Small intestine (tissue), 7 donors: Measurements from ENCODE around the gene MIEF1. TPM values are rescaled to one million over a fixed set of nuclear protein-coding genes. Genes with fewer than 3 reads are reported as not detected.
"Not testable (repeated sequence)": the region's sequence is repeated elsewhere in the genome, so short reads cannot be mapped to it uniquely, and the experiment has no call there.

Experiments used
- DNase-seq, 2 donors: peaks; one replicate each; pipeline versions ENCODE4 v3.0.0 to v3.0.0-alpha.2; 2013
- FAIRE-seq: peaks from 2 replicates; lab custom pipeline; 2012; peaks lifted over from hg19 to GRCh38; lab: Jason Lieb, UNC
- H3K27ac ChIP-seq, 3 donors: one replicate each; pipeline ENCODE4 v1.5.1; 2013; ENCODE audit warnings: low read length in 2 of 3, mild to moderate bottlenecking in 2 of 3, control low read depth in 1 of 3, inconsistent platforms in 1 of 3, low read depth in 1 of 3, moderate library complexity in 1 of 3
- H3K27me3 ChIP-seq, 3 donors: one replicate each; pipeline ENCODE4 v1.6.1; 2013; ENCODE audit warnings: low read length in 3 of 3, inconsistent platforms in 1 of 3; ENCODE audit not compliant: control insufficient read depth in 3 of 3, insufficient read depth in 3 of 3
- H3K36me3 ChIP-seq, 3 donors: one replicate each; pipeline ENCODE4 v1.6.1; 2013; ENCODE audit warnings: low read length in 3 of 3, inconsistent platforms in 1 of 3, low read depth in 1 of 3, mild to moderate bottlenecking in 1 of 3, moderate library complexity in 1 of 3; ENCODE audit not compliant: control insufficient read depth in 3 of 3, insufficient read depth in 2 of 3
- H3K4me1 ChIP-seq, 3 donors: one replicate each; pipeline ENCODE4 v1.6.1; 2013; ENCODE audit warnings: low read length in 2 of 3, inconsistent platforms in 1 of 3, low read depth in 1 of 3, mild to moderate bottlenecking in 1 of 3, moderate library complexity in 1 of 3; ENCODE audit not compliant: control insufficient read depth in 3 of 3, insufficient read depth in 2 of 3
- H3K4me3 ChIP-seq, 3 donors: one replicate each; pipeline ENCODE4 v1.5.1; 2013; ENCODE audit warnings: low read length in 3 of 3, control low read depth in 1 of 3, inconsistent platforms in 1 of 3, low read depth in 1 of 3, mild to moderate bottlenecking in 1 of 3, moderate library complexity in 1 of 3
- H3K9me3 ChIP-seq, 2 donors: one replicate each; pipeline ENCODE4 v1.6.1; 2013; ENCODE audit warnings: low read depth in 1 of 2, low read length in 1 of 2; ENCODE audit not compliant: control insufficient read depth in 2 of 2, insufficient read depth in 1 of 2
- WGBS, 3 donors: extraction: QIAGEN DNeasy Blood & Tissue Kit; methylation state at CpG; one replicate each; pipeline ENCODE4 v1.1.7; 2013; 5-methylcytosine and 5-hydroxymethylcytosine counted together
- polyA plus RNA-seq, 4 donors: library from polyadenylated mRNA; stranded (reverse) in 3 of 4; unstranded in 1 of 4; fragments of 200-250 nt in 3 of 4; fragments of 120-200 nt in 1 of 4; gene quantifications; one replicate each; pipeline versions ENCODE4 v1.2.1 to v1.2.3, GENCODE V29; 2013
- donor health status: healthy with polysubstance abuse.
- donor health status: control.
- donor health status: control.
- donor health status: Bipolar disorder and iron deficiency.
- donor health status: healthy.

MIEF1 gene
- polyA plus RNA-seq, 4 donors: 12.2 to 37.5 (median 18.7) TPM

GRCh38 chr22:39504071-39504470 lies 2.0 kb downstream of the MIEF1 start:
- Histone ChIP-seq H3K27ac (no peak overlapping the region), H3K9me3 (no peaks in the 10 kb centered on the region), H3K36me3 (peaks cover 14 to 47% (median 15%) of the 10 kb centered on the region in 3 donors), H3K4me1 (peaks cover 2 to 21% (median 13%) of the 10 kb centered on the region in 3 donors), H3K27me3 (no peaks in the 10 kb centered on the region), H3K4me3 (peak overlapping the region in 2 of 3 donors; percentile 62 to 85)
- DNase-seq: no peak
- FAIRE-seq: no peak
- WGBS, 3 donors: 92 to 94% (median 92%) methylated on average over 16 of the region's 16 CpGs

GRCh38 chr22:39507021-39507420 lies 4.9 kb downstream of the MIEF1 start:
- not testable (repeated sequence) for FAIRE-seq, H3K4me1 ChIP-seq, H3K4me3 ChIP-seq, H3K27ac ChIP-seq, H3K9me3 ChIP-seq, DNase-seq, H3K27me3 ChIP-seq
- H3K36me3 ChIP-seq: peaks cover 25 to 71% (median 33%) of the 10 kb centered on the region in 3 donors
- 78 to 87% (median 81%) methylated on average over 10 of the region's 10 CpGs for WGBS, 3 donors

DNA sequence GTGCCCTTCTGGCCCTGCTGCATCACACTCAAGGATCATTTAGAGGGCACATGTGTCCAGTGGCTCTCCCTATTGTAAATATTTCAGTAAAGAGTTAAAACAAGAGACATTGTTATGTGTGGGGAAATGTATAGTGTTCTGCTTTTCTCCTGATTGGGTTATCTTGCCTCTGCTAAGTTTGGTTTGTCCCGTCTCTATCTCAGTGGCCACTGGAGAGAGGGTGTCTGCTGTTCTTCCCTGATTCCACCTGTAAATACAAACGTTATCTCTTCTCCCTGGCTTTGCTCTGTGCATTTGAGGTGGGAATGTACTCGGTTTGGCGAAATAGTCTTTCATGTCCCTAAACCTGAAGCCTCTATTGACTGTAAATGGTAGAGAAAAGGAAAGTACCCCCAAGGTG lies 6.3 kb downstream of the MIEF1 start:
- Histone ChIP-seq H3K27ac (no peak overlapping the region), H3K27me3 (no peaks in the 10 kb centered on the region), H3K4me3 (no peak overlapping the region), H3K4me1 (peaks cover under 1 to 7% (median 2%) of the 10 kb centered on the region in 3 donors), H3K36me3 (peaks cover 29 to 85% (median 39%) of the 10 kb centered on the region in 3 donors), H3K9me3 (no peaks in the 10 kb centered on the region)
- FAIRE-seq (no peak), DNase-seq (no peak)
- WGBS, 3 donors: 65 to 79% (median 71%) methylated on average over 4 of the region's 4 CpGs

DNA sequence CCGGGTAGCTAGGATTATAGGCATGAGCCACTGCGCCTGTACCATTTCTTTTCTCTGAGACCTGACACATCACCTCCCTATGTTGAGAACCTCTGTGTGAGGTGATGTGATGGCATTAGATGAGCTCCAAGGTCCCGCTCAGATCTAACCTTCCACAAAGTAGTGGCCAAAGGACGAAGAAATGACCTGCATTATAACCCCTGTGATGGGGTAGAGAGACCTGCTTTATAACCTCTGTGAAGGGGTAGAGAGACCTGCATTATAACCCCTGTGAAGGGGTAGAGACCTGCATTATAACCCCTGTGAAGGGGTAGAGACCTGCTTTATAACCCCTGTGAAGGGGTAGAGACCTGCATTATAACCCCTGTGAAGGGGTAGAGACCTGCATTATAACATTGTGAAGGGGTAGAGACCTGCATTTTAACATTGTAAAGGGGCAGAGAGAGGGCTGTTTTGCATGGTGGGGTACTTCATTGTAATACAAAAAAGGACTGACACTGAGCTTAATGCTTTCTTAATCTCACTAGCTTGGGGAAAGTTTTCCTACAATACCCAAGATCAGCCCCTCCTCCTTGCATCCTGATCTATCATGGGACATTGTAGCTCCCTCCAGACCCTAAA lies 8.5 kb downstream of the MIEF1 start:
- Histone ChIP-seq H3K27me3 (no peaks in the 10 kb centered on the region), H3K4me3 (no peak overlapping the region), H3K36me3 (peaks cover 25 to 84% (median 45%) of the 10 kb centered on the region in 3 donors), H3K27ac (no peak overlapping the region), H3K4me1 (peaks cover 0 to 9% (median 0%) of the 10 kb centered on the region in 3 donors), H3K9me3 (no peaks in the 10 kb centered on the region)
- FAIRE-seq: no peak
- no peak for DNase-seq
- WGBS, 3 donors: 92 to 97% (median 94%) methylated on average over 4 of the region's 4 CpGs

DNA sequence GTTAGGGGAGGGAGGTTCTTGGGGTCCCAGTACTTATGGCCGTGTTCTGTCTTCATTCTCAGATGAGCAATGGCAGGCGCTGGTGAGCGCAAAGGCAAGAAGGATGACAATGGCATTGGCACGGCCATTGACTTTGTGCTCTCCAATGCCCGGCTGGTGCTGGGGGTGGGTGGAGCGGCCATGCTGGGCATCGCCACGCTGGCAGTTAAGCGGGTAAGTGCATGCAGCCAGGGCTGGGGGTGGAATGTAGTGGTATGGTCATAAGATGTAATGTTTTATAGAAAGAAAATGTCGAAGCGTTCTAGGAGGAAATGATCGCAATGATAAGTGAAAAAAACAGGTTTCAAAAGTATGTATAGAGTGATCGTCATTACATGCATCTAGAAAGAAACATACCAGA lies 9.1 kb downstream of the MIEF1 start:
- Histone ChIP-seq H3K27me3 (no peaks in the 10 kb centered on the region), H3K36me3 (peaks cover 20 to 80% (median 43%) of the 10 kb centered on the region in 3 donors)
- WGBS, 3 donors: 92 to 94% (median 94%) methylated on average over 13 of the region's 13 CpGs

DNA sequence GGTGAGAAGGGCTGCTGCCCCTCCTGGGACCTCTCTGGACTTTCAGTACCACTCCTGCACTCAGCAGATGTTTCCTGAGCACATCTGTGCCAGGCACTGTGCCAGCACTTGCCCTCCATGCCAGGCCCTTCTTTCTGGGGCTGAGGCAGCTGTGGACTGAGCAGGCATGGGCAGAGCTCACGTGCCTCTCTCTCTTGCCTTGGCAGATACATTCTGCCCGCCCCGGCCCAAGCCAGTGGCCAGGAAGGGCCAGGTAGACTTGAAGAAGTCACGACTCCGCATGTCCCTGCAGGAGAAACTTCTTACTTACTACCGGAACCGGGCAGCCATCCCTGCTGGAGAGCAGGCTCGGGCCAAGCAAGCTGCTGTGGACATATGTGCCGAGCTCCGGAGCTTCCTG lies 9.9 kb downstream of the MIEF1 start:
- no peaks in the 10 kb centered on the region for H3K9me3 ChIP-seq
- H3K27me3 ChIP-seq: no peaks in the 10 kb centered on the region
- no peak overlapping the region for H3K27ac ChIP-seq
- FAIRE-seq: no peak
- peaks cover 0 to 9% (median 0%) of the 10 kb centered on the region in 3 donors for H3K4me1 ChIP-seq
- WGBS, 3 donors: 93 to 94% (median 94%) methylated on average over 10 of the region's 10 CpGs
- peaks cover 20 to 83% (median 43%) of the 10 kb centered on the region in 3 donors for H3K36me3 ChIP-seq
- no peak for DNase-seq
- no peak overlapping the region for H3K4me3 ChIP-seq

More for the DNA sequence above, 9.1 kb downstream of the MIEF1 start:
- no peak for FAIRE-seq
- no peak overlapping the region for H3K4me3 ChIP-seq
- no peak overlapping the region for H3K27ac ChIP-seq
- no peak for DNase-seq
- peaks cover 0 to 9% (median 0%) of the 10 kb centered on the region in 3 donors for H3K4me1 ChIP-seq
- H3K9me3 ChIP-seq: no peaks in the 10 kb centered on the region

DNA sequence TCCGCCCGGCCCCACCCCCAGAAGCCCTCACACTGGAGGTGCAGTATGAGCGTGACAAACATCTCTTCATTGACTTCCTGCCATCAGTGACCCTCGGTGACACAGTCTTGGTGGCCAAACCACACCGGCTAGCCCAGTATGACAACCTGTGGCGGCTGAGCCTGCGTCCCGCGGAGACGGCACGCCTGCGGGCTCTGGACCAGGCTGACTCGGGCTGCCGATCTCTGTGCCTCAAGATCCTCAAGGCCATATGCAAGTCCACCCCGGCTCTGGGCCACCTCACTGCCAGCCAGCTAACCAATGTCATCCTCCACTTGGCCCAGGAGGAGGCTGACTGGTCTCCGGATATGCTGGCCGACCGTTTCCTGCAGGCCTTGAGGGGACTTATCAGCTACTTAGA lies 11.7 kb downstream of the MIEF1 start:
- Histone ChIP-seq H3K9me3 (no peaks in the 10 kb centered on the region), H3K4me3 (no peak overlapping the region), H3K4me1 (peaks cover 0 to 17% (median 0%) of the 10 kb centered on the region in 3 donors), H3K27me3 (no peaks in the 10 kb centered on the region), H3K27ac (peak overlapping the region in 1 of 3 donors; percentile 12), H3K36me3 (peaks cover 20 to 77% (median 42%) of the 10 kb centered on the region in 3 donors)
- DNase-seq (no peak), FAIRE-seq (no peak)
- 86 to 91% (median 89%) methylated on average over 18 of the region's 18 CpGs for WGBS, 3 donors

- FAIRE-seq (no peak), DNase-seq (peak; percentile 47 to 59)
- H3K27ac ChIP-seq: no peak overlapping the region
- peaks cover 20 to 70% (median 36%) of the 10 kb centered on the region in 3 donors for H3K36me3 ChIP-seq
- no peak overlapping the region for H3K4me3 ChIP-seq
- no peaks in the 10 kb centered on the region for H3K27me3 ChIP-seq
- 40 to 50% (median 43%) methylated on average over 8 of the region's 8 CpGs for WGBS, 3 donors
- H3K4me1 ChIP-seq: peaks cover 0 to 23% (median 0%) of the 10 kb centered on the region in 3 donors
- H3K9me3 ChIP-seq: no peaks in the 10 kb centered on the region
These were observed 12.4 kb downstream of the MIEF1 start for GRCh38 chr22:39514373-39514973.
